Embryonic facial prominence (tissue), 1 donor: Measurements from ENCODE around the gene CHI3L2.

Experiments
- DNase-seq: peaks from one replicate; pipeline ENCODE4 v3.0.0-alpha.2; 2016; ENCODE audit errors: extremely low spot score

Gene CHI3L2

GRCh38 chr1:111220302-111220890 lies 7.1 kb upstream of the CHI3L2 start:
- no peak for DNase-seq

DNA sequence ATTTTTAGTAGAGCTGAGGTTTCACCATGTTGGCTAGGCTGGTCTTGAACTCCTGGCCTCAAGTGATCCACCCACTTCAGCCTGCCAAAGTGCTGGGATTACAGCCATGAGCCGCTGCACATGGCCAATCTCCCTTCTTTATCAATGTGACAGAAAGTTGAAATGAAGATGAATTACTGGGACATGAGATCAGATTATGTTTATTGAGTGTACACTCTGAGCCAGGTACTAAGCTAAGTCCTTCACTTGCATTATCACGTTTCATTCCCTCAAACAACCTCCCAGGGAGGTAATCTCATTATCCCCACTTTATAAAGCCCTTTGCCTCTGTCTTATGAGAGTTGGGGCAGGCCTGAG lies 6.3 kb upstream of the CHI3L2 start:
- no peak for DNase-seq

DNA sequence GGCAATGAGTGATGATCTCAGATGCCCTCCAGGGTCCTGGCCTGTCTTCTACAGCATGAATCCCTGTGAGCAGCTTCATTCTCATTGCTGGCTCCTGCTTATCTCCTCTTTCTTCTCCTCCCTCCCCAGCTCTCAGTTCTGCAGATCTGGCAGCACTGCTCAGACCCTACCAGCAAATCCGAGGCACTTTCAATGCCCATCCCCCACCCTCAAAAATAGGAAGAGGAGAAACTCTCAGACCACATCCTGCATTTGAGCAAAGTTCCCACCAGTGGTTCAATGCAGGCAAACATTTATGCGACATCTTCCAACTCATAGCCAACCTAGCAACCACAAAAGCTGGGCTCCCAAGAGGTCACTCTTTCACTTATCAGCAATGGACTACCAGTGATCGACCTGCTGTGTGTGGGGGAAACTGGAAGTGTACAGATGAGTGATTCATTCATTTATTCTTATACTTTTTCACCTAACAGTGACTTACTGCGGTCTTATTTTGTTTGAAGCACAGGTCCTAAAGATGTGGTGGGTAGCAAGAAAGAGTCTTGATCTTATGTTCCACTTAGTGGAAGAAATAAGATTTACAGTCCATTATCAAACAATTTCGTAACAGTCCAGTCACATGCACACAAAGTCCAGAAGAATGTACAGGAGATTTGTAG lies 5.8 kb upstream of the CHI3L2 start:
- DNase-seq, result no peak

DNA sequence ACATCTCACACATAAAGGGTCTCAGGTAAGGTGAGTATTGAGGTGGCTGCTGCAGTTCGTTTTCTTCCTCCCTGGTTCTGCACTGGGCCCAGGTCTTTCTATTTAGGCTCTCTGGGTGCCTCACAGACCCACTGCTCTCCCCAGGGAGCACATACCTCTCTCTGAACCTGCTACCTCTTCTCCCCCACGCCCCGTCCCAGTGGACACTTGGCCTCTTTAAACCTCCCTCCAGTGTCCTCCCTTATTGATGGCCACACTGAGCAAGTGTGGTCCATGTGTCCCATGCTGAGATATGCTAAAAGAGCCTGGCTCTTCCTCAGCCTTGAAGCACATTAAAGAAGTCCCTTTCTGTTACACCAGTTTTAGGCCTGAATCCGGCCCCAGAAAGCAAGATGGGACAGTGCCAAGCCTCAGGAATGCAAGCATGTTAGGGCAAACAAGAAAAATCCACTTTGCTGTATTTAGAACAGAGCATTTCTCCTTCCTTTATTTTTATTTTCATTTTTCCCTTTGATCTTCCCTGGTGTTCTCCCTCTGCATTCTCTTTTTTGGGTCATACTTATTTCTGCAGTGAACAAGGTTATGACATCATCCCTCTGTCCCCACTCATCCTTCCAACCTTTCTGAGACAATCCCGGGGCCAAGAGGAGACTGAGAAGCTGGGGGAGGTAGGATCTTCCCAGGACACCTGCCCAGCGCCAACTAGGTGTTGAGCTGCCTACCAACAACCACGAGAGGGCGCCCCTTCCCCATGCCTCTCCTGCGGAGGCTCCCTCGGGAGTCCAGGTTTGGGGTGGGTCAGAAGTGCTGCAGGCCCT lies 5.0 kb upstream of the CHI3L2 start:
- DNase-seq, result no peak

DNA sequence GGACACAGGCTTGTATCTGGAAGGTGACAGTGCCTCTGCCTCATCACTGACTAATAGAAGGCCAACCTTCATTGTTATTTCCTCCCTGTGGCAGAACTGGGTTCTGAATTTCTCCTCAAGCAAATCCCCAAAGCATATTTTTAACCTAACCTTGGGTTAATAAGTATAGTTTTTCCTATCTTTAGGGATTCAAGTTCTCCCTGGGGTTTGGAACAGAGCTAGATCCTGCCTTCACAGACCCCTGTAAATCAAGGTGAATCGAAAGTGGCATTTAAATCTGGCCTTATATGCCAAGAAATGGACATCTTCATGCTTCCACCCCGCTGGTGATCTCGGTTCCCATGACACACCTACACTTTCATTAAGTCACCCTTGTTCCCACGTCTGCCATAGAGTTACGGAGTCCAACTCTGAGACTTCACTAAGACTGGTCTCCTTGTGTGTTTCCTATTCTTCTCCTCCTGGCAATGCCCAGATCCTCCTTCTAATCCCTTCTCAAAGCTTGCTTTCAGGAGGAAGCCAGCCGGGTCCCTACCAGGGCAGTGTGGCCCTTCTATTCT lies 4.3 kb upstream of the CHI3L2 start:
- no peak for DNase-seq

DNA sequence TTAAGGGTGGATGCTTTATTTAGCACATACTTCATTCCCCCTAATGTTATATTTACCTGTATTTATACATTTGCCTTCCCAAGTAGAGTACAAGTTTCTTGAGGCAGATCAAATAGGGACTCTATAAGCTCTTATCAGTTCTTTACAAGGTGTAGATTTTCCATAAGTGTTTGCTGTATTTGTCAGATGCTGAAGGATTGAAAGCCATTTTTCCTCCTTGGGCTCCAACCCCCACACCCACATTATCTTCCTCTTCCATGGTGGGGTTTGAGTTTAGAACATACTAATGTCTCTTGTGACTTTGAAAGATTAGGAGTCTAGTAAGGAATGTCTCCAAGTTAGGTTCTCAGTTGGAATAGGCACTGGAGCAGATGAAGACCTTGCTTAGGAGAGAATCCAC lies 2.4 kb upstream of the CHI3L2 start:
- no peak for DNase-seq

GRCh38 chr1:111225717-111226400 lies 1.7 kb upstream of the CHI3L2 start:
- no peak for DNase-seq

GRCh38 chr1:111227851-111228747 lies 586 bp downstream of the CHI3L2 start:
- no peak for DNase-seq

GRCh38 chr1:111228748-111229126 lies 1.2 kb downstream of the CHI3L2 start:
- no peak for DNase-seq

GRCh38 chr1:111232134-111232533 lies 4.6 kb downstream of the CHI3L2 start:
- no peak for DNase-seq

DNA sequence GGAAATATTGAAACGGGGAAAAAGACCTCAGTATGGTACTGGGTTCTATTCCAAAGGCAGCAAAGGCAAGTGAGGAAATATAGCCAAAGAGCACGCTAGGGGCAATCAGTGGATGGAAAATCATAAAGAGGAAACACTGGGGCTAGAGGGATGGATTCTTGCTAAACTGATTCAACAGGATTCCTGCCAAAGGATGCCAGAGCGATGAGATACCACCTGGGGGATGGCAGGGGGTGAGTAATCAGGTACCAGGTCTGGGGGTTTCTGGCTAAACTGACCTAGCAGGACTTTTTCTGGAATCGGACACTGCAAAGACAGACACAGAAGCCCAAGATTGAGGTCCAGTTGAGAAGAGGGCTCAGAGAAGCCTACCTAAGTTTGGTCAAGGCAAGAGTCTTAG lies 6.7 kb downstream of the CHI3L2 start:
- DNase-seq, result no peak

- no peak for DNase-seq
Observed at GRCh38 chr1:111234866-111235265, 7.4 kb downstream of the CHI3L2 start.

DNA sequence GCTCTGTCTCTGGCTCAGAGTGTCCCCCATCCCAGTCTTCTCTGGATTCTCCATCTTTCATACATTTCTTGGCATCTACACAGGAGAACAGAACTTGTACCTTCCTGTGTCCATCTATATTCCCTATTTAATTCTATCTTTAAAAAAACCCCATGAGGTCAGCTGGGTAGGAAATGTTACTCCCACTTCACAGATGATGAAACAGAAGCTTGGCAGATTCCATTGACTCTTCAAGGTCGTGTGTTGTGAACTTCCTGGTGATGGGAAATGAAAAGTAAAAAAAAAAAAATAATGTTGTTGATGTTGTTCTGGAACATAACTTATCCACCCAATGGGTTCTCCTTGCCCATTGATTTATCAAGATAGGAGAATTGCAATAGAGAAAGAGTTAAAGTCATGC lies 8.9 kb downstream of the CHI3L2 start:
- DNase-seq, result no peak

DNA sequence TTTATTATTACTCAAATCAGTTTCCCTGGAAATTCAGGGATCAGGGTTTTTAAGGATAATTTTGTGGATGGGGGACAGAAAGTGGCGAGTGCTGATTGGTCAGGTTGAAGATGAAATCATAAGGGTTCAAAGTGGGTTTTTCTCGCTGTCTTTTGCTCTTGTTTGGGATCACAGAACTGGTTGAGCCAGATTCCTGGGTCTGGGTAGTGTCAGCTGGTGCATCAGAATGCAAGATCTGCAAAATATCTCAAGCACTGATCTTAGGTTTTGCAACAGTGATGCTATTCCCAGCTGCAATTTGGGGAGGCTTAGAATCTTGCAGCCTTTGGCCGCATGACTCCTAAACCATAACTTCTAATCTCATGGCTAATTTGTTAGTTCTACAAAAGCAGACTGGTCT lies 9.3 kb downstream of the CHI3L2 start:
- no peak for DNase-seq

DNA sequence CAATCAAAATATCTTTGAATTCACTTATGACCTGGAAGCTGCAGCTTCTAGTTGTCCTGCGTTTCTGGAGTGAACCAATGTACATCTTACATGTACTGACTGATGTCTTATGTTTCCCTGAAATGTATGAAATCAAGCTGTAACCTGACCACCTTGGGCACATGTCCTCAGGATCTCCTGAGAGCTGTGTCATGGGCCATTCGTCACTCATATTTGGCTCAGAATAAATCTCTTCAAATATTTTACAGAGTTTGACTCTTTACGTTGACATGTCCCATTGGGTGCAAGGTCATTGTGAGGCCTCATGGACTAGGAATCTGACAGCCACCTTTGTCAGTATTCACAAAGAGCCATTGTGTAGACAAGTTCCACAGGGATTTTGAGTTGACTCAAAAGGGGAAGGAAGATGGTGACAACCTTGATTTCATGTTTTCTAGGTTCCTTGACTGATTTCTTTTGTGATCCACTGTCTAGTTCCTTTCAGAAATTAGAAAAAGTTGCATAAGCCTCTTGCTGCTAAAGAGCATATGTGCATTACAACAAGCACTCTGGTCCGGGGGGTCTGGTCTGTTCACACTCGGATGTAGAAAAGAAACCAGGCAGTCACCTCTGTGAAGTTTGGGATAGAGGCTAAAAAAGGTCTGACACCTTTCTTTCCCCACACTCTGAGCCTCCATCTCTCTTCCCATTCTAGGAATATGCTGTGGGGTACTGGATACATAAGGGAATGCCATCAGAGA lies 10.7 kb downstream of the CHI3L2 start:
- DNase-seq, result no peak

DNA sequence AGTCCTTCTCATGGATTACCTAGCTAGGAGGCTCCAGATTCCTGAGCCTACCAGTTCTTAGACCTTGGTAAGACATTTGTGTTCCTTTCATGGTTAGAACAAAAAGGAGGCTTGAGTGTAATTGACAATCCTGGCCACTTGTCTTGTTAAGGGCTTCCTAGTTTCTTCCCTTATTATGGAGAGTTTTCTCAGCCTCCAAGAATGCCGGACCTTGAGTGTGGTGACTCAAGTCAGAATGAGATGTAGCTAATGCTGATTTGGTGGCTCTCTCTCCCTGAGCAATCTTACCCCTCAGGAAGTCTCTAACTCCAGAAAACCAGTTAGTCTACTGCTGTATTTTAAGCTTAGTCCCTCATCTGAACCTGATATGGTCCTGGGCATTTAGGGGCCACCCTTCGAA lies 14.3 kb downstream of the CHI3L2 start:
- DNase-seq, result no peak

DNA sequence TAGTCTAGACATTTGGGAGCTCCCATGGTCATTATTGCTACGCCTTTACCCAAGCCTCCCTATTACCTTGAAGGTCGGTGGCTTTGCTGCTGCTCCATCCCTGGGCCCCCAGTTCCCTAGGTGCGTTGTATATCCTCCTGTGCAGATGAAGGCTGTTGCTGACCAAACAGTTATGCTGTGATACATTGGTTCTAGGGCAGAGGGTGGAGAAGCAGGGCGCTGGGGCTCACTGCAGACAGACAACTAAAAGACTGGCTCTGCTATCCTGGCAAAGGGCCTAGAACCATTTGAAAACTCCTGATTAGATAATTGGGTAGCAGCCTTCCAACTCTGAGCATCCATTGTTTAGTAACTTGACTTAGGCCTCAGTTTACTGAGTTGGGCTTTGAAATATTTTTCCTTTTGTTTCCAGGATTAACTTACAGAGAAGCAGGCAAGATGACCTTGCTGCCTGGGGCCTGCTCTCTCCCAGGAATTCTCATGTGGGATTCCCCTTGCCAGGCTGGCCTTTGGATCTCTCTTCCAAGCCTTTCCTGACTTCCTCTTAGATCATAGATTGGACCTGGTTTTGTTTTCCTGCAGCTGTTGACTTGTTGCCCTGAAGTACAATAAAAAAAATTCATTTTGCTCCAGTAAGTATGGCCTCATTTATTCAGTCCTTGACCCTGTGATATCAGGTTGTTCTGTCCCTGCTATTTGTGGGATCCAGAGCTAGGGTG lies 15.5 kb downstream of the CHI3L2 start:
- no peak for DNase-seq

DNA sequence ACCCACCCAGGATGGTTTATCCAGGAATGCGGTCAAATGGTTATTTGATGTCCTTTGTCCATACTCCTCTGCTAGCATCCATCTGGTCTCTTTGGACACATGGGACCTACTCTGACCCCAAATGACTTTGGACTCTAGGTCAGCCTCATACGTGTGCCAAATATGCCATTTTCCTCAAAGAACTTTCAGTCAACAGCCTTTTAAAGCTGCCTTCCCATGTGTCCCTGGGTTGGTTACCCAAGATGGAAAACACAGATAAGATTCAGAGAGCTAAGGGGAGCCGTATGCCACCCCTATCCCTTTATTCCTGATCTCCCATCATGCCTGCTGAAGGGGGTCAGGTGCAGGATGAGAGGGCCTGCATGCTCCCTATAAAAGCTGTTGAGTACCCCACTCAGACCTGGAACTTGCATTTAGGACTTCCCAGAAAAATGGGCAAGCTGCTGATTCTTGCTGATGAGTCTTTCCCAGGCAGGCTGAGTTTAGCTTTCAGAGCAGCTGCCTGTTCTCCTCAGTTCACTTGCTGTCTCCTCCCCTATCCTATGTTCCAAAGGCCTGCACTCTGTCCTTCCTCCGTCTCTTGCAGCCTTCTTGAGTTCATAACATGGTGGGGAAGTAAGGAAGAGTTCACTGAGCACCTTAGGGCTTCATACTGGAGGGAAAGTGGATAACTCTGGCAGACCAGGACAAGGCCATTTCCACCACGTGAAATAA lies 19.8 kb downstream of the CHI3L2 start:
- DNase-seq, result no peak

DNA sequence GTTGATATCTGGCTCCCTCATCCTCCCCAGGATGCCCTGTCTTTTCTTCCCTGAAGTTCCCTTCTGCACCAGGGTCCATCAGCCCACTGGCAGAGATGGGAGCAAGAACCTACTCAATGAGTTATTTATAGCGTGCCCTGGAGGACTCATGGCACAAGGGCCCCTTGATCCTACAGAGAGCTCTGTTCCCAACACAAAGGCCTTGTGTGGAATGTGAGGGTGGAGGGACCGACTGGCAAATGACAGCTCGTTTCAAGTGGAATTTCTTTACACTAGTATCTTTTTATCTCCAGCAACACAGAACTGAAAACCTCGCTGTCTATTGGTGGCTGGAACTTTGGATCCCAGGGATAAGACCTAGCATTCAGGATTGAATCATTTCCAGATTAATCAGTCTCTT lies 22.4 kb downstream of the CHI3L2 start:
- DNase-seq, result no peak
